ENCODE results near the gene TTLL3.
"Not testable (repeated sequence)": the region's sequence is repeated elsewhere in the genome, so short reads cannot be mapped to it uniquely, and the experiment has no call there.

The TTLL3 gene

GRCh38 chr3:9838856-9839255, 28.8 kb downstream of the TTLL3 start:
- DNase-seq, result no peak

GRCh38 chr3:9841015-9841414, 31.0 kb downstream of the TTLL3 start:
- no peak for DNase-seq

GRCh38 chr3:9843715-9844438, 33.8 kb downstream of the TTLL3 start, which contains the start of gene RPUSD3:
Gene RPUSD3, minus strand, starts transcription at chr3:9844008. Its CDS starts 18 bp downstream, at chr3:9843990.
- peak; percentile 91 to 100 for DNase-seq

GRCh38 chr3:9846231-9846630, 36.2 kb downstream of the TTLL3 start:
- DNase-seq, result no peak

- DNase-seq, result no peak
Observed at GRCh38 chr3:9846931-9847488, 36.9 kb downstream of the TTLL3 start.

- DNase-seq, result not testable (repeated sequence)
Observed at GRCh38 chr3:9847870-9848269, 37.8 kb downstream of the TTLL3 start.

- DNase-seq, result peak in 1 of 2 donors; percentile 26
Observed at GRCh38 chr3:9848860-9849259, 38.8 kb downstream of the TTLL3 start.

GRCh38 chr3:9851383-9851782, 41.3 kb downstream of the TTLL3 start:
- not testable (repeated sequence) for DNase-seq

- not testable (repeated sequence) for DNase-seq
Observed at GRCh38 chr3:9851926-9852325, 41.9 kb downstream of the TTLL3 start.

GRCh38 chr3:9852528-9852927, 42.5 kb downstream of the TTLL3 start:
- DNase-seq, result no peak

- DNase-seq, result not testable (repeated sequence)
Observed at GRCh38 chr3:9854291-9854940, 44.4 kb downstream of the TTLL3 start.

GRCh38 chr3:9855594-9855993, 45.5 kb downstream of the TTLL3 start:
- no peak for DNase-seq

- no peak for DNase-seq
Observed at GRCh38 chr3:9859530-9860025, 49.5 kb downstream of the TTLL3 start.

GRCh38 chr3:9861201-9861600, 51.1 kb downstream of the TTLL3 start:
- no peak for DNase-seq

GRCh38 chr3:9861626-9862130, 51.6 kb downstream of the TTLL3 start:
- DNase-seq, result no peak

GRCh38 chr3:9862391-9863057, 52.5 kb downstream of the TTLL3 start:
- peak; percentile 22 to 29 for DNase-seq

GRCh38 chr3:9863058-9863772, 53.2 kb downstream of the TTLL3 start:
- DNase-seq, result no peak

GRCh38 chr3:9864200-9864927, 54.3 kb downstream of the TTLL3 start:
- peak; percentile 60 to 62 for DNase-seq

- not testable (repeated sequence) for DNase-seq
Observed at GRCh38 chr3:9865125-9865637, 55.1 kb downstream of the TTLL3 start.

GRCh38 chr3:9866639-9867038, 56.6 kb downstream of the TTLL3 start:
- DNase-seq, result no peak

GRCh38 chr3:9867106-9867505, 57.0 kb downstream of the TTLL3 start:
- DNase-seq, result no peak

Data from inflammatory macrophage treated with lipopolysaccharide for 1 hour (primary cell).